ENCODE measurements around the gene ARFIP1.
"Not testable (repeated sequence)": the region's sequence is repeated elsewhere in the genome, so short reads cannot be mapped to it uniquely, and the experiment has no call there.

ARFIP1 gene

GRCh38 chr4:152831416-152831815, 51.7 kb downstream of the ARFIP1 start:
- TF ChIP-seq, protein P1, sequence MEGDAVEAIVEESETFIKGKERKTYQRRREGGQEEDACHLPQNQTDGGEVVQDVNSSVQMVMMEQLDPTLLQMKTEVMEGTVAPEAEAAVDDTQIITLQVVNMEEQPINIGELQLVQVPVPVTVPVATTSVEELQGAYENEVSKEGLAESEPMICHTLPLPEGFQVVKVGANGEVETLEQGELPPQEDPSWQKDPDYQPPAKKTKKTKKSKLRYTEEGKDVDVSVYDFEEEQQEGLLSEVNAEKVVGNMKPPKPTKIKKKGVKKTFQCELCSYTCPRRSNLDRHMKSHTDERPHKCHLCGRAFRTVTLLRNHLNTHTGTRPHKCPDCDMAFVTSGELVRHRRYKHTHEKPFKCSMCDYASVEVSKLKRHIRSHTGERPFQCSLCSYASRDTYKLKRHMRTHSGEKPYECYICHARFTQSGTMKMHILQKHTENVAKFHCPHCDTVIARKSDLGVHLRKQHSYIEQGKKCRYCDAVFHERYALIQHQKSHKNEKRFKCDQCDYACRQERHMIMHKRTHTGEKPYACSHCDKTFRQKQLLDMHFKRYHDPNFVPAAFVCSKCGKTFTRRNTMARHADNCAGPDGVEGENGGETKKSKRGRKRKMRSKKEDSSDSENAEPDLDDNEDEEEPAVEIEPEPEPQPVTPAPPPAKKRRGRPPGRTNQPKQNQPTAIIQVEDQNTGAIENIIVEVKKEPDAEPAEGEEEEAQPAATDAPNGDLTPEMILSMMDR (IDR thresholded peaks at IDR 0.05; ENCODE audit: extremely low read depth, insufficient read depth, missing control alignments), result no peak
- no peak for DNase-seq (ENCODE audit: low spot score)
- in situ Hi-C loops (cut with MboI; ENCODE audit: low pct_unique_long_range_greater_than_20kb, low sequenced_read_pairs, unreplicated experiment), result loop anchor here (25.0 kb wide), 2 partner anchors 256 to 481 kb away; no protein-coding TSS in a partner anchor

GRCh38 chr4:152836936-152837335, 57.2 kb downstream of the ARFIP1 start:
- TF ChIP-seq, protein P1 (IDR thresholded peaks at IDR 0.05; ENCODE audit: extremely low read depth, insufficient read depth, missing control alignments), result no peak
- in situ Hi-C loops (cut with MboI; ENCODE audit: low pct_unique_long_range_greater_than_20kb, low sequenced_read_pairs, unreplicated experiment), result loop anchor here (25.0 kb wide), 2 partner anchors 250 to 475 kb away; no protein-coding TSS in a partner anchor
- no peak for DNase-seq (ENCODE audit: low spot score)

GRCh38 chr4:152839729-152840128, 60.0 kb downstream of the ARFIP1 start:
- in situ Hi-C loops (cut with MboI; ENCODE audit: low pct_unique_long_range_greater_than_20kb, low sequenced_read_pairs, unreplicated experiment), result loop anchor here (25.0 kb wide), 2 partner anchors 248 to 473 kb away; no protein-coding TSS in a partner anchor
- not testable (repeated sequence) for DNase-seq (ENCODE audit: low spot score)

GRCh38 chr4:152843481-152844090, 63.8 kb downstream of the ARFIP1 start:
- TF ChIP-seq, protein P1 (IDR thresholded peaks at IDR 0.05; ENCODE audit: extremely low read depth, insufficient read depth, missing control alignments), result no peak
- no peak for DNase-seq (ENCODE audit: low spot score)
- in situ Hi-C loops (cut with MboI; ENCODE audit: low pct_unique_long_range_greater_than_20kb, low sequenced_read_pairs, unreplicated experiment), result loop anchor here (25.0 kb wide), 2 partner anchors 244 to 469 kb away; no protein-coding TSS in a partner anchor

DNA sequence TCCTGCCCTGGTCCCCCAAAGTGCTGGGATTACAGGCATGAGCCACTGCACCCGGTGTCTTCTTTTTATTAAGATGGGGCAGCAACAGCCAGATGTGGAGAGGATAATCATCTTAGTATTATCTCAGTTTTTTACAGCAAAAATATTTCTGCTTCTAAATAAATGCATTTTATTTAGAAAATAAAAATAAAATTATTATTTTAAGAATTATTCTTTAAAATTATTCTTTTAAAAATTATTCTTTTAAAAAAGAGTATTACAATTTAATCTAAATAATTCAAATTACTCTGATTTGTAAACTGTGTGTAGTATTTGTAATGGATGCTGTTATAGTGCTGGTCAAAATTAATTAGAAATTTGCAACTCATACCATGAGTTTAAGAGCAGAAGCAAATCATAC, 67.6 kb downstream of the ARFIP1 start:
- in situ Hi-C loops (cut with MboI; ENCODE audit: low pct_unique_long_range_greater_than_20kb, low sequenced_read_pairs, unreplicated experiment), result loop anchor here (25.0 kb wide), 2 partner anchors 240 to 465 kb away; no protein-coding TSS in a partner anchor
- no peak for DNase-seq (ENCODE audit: low spot score)
- TF ChIP-seq, protein P1 (IDR thresholded peaks at IDR 0.05; ENCODE audit: extremely low read depth, insufficient read depth, missing control alignments), result no peak

DNA sequence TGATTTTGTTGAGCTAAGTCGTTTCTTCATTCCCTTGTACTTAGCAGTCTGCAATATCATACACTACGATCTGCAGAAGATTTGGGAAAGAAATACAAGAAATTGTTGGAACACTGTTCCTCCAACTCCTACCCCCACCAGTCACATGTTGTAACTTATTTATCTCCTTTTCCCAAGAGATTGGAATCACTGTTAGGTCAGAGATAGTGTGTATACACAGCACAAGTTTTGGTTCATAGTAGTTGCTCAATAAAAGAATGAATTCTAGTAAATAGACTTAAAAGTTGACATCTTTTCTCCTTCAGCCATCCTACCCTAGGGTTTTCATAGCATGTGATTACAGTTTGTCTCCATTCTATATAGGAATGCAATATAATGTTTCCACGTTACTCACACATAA, 68.8 kb downstream of the ARFIP1 start:
- in situ Hi-C loops (cut with MboI; ENCODE audit: low pct_unique_long_range_greater_than_20kb, low sequenced_read_pairs, unreplicated experiment), result loop anchor here (25.0 kb wide), 2 partner anchors 239 to 464 kb away; no protein-coding TSS in a partner anchor
- DNase-seq (ENCODE audit: low spot score), result peak; percentile 1
- TF ChIP-seq, protein P1 (IDR thresholded peaks at IDR 0.05; ENCODE audit: extremely low read depth, insufficient read depth, missing control alignments), result no peak

DNA sequence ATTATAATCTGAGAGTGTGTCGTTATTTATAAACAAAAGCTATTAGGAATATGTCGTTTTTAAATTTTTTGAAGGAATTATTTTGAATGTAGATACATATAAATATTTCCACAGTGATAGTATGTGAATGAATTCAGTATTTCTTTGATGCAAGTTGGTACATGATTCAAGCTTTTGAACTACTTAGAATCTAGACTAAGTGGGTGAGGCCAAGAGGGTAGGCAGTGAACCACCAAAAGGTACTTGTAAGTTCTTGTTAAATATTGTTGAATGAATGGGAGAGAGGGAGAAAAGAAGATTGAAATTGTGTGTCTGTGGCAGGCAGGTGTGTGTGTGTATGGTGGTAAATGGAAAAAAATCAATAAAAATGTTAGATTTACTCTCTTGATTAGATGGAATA, 69.6 kb downstream of the ARFIP1 start:
- in situ Hi-C loops (cut with MboI; ENCODE audit: low pct_unique_long_range_greater_than_20kb, low sequenced_read_pairs, unreplicated experiment), result loop anchor here (25.0 kb wide), 2 partner anchors 238 to 463 kb away; no protein-coding TSS in a partner anchor

More for the DNA sequence above, 69.6 kb downstream of the ARFIP1 start:
- DNase-seq (ENCODE audit: low spot score), result no peak
- TF ChIP-seq, protein P1 (IDR thresholded peaks at IDR 0.05; ENCODE audit: extremely low read depth, insufficient read depth, missing control alignments), result no peak

All from GM13977 (cell line).